Body of pancreas (tissue), 4 donors: ENCODE data around the gene RASAL1. TPM values are rescaled to one million over a fixed set of nuclear protein-coding genes. Genes with fewer than 3 reads are reported as not detected.

Experiments used
- ATAC-seq: fragments of 150-250 bp; one replicate; pipeline ENCODE4 v1.9.1; 2016
- DNase-seq, 4 donors: peaks; one replicate each; pipeline ENCODE4 v3.0.0-alpha.2; 2019
- H3K27ac ChIP-seq, 4 donors: fragments of 200-600 bp; sonication (generic); 1 replicate in 3 of 4; 2 replicates in 1 of 4; pipeline versions ENCODE4 v1.5.1 to v1.6.1; 2016 to 2019; ENCODE audit warnings: mild to moderate bottlenecking in 1 of 4, mixed read lengths in 1 of 4, moderate library complexity in 1 of 4
- H3K27me3 ChIP-seq, 2 donors: fragments of 200-600 bp; sonication (generic); one replicate each; pipeline ENCODE4 v1.6.0; 2016; ENCODE audit warnings: mild to moderate bottlenecking in 1 of 2
- H3K36me3 ChIP-seq, 2 donors: fragments of 200-600 bp; sonication (generic); replicated peaks in 1 of 2; 2 replicates each; pipeline ENCODE4 v1.5.1; 2016; ENCODE audit warnings: low read depth in 2 of 2; ENCODE audit not compliant: insufficient read depth in 1 of 2
- H3K4me1 ChIP-seq: fragments of 200-600 bp; sonication (generic); one replicate; pipeline ENCODE4 v1.6.0; 2016
- H3K4me3 ChIP-seq, 2 donors: fragments of 200-600 bp; sonication (generic); 1 replicate in 1 of 2; 2 replicates in 1 of 2; pipeline ENCODE4 v1.5.1; 2016 to 2019
- H3K9me3 ChIP-seq, 3 donors: fragments of 200-600 bp; sonication (generic); 1 replicate in 2 of 3; 2 replicates in 1 of 3; pipeline ENCODE4 v1.5.1; 2016
- POLR2A ChIP-seq, 3 donors: fragments of 450-650 bp; IDR thresholded peaks; one replicate each; pipeline ENCODE4 v1.6.1; 2016; ENCODE audit warnings: antibody characterized with exemption in 3 of 3, mild to moderate bottlenecking in 2 of 3
- WGBS, 2 donors: methylation state at CpG; one replicate each; pipeline ENCODE4 v1.1.5; 2017; 5-methylcytosine and 5-hydroxymethylcytosine counted together
- intact Hi-C: fragments of 100-400 bp; cut with DNase I; formaldehyde crosslinking; loops from one replicate; pipeline ENCODE4 v1.15.1; 2023
- total RNA-seq, 2 donors: library from RNA; depleted of rRNA; stranded (reverse); fragments of >200 nt; gene quantifications; one replicate each; pipeline ENCODE4 v1.1.0, GENCODE V29; 2016
- TF ChIP-seq, protein P1 (sequence below), 7 experiments: fragments of 450-650 bp in 4 of 7; fragments of 200-600 bp in 3 of 7; sonication (generic) in 3 of 7; IDR thresholded peaks; one replicate each; pipeline ENCODE4 v1.5.1; 2016 to 2019; ENCODE audit warnings: antibody characterized with exemption in 7 of 7

Gene RASAL1
- total RNA-seq, 2 donors from 2014 or later: 0.66 to 2.1 TPM

DNA sequence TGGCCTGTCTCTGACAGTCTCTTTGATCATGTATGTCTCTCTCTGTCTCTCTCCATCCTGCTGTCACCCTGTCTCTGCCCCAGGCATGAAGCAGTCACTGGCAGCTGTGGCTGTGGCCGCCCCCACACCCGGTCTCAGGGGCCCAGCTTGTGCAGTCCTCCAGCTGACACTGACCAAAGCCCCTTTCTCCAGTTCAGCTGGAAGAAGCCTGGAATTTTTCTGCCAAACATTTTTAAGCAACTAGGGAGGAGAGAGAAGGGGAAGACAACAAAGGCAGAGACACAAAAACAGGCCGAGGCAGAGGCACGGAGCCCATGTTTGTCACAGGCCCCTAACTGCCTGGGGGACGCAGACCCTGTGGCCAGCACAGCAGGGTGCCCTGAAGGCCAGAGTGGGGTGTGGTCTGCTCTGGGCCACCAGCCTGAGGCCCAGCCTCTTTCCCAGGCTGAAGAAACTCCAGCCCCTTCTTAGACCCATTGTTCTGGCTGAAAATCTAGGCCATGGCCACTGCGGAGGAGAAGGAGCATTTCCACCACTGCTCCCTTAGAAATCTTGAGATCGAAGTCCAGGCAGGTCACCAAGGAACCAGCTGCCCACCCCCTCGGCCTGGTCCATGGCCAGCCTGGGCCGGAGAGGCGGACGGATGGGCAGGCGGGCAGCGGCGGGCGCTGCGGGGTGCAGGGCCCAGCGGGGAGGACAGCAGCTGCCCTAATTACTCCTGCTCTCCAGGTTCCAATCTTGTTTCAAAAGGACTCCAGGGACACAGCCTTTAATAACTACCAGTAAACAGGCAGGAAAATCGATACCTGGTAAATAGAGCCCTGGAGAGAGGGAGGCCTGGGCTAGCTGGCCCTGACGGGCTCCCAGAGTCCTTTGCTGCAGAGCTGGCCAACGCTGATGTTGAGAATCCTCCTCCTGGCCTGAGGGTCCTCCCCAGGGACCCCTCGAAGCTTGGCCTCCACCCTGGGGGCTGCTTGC is 64.1 kb downstream of the RASAL1 start:
- WGBS, 2 donors: 28 to 34% methylated on average over 9 to 21 of the region's 21 CpGs
- peak overlapping the region; percentile 83 to 94 (median 86) for H3K27ac ChIP-seq
- H3K4me3 ChIP-seq: no peak overlapping the region
- TF ChIP-seq, protein P1, sequence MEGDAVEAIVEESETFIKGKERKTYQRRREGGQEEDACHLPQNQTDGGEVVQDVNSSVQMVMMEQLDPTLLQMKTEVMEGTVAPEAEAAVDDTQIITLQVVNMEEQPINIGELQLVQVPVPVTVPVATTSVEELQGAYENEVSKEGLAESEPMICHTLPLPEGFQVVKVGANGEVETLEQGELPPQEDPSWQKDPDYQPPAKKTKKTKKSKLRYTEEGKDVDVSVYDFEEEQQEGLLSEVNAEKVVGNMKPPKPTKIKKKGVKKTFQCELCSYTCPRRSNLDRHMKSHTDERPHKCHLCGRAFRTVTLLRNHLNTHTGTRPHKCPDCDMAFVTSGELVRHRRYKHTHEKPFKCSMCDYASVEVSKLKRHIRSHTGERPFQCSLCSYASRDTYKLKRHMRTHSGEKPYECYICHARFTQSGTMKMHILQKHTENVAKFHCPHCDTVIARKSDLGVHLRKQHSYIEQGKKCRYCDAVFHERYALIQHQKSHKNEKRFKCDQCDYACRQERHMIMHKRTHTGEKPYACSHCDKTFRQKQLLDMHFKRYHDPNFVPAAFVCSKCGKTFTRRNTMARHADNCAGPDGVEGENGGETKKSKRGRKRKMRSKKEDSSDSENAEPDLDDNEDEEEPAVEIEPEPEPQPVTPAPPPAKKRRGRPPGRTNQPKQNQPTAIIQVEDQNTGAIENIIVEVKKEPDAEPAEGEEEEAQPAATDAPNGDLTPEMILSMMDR (IDR thresholded peaks at IDR 0.05): no peak
- TF ChIP-seq POLR2A (IDR thresholded peaks at IDR 0.05): peak in 1 of 3 donors; percentile 38
- no peaks in the 10 kb centered on the region for H3K9me3 ChIP-seq
- peak; percentile 88 for ATAC-seq
- peaks cover 25% of the 10 kb centered on the region for H3K4me1 ChIP-seq
- H3K36me3 ChIP-seq: no peaks in the 10 kb centered on the region
- intact Hi-C loops: no loop called here
- peak; percentile 41 to 59 (median 47) for DNase-seq
- no peaks in the 10 kb centered on the region for H3K27me3 ChIP-seq

DNA sequence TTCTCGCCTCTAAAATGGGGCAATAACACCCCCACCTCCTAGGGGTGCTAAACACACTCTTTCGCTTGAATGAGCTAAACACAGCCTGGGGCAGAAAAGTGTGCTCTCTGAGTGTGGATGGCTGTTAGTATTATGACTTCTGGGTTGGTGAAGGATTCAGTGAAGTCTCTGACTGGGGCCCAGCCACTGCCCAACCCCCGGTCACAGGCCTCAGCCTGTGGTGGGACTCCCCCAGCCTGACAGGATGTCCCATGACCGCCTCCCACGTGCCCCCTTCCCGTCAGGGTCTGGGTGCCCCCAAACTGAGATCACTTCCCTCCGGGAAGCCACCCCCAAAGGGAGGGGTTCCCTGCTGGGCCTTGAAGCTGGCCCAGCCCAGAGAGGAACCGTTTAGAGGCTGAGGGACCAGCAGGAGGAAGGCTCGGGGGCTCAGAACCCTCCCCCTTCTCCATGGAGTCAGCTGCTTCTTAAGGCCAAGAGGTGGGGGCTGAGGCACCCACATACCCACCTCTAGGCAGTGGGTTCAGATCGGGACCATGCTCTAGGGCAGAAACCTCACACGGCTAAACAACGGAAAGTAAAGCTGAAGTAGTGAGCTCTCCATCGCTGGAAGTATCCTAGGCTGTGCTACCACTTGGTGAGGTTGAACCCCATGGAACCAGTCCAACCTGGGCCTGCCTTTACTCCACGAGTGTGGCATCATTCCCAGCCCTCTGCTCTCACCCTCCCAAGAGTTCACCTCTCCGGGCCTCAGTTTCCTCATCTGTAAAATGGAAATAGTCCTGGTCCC is 65.2 kb downstream of the RASAL1 start:
- H3K27ac ChIP-seq: peak overlapping the region in 3 of 4 donors; percentile 7 to 84 (median 83)
- intact Hi-C loops: no loop called here
- WGBS, 2 donors: 71 to 90% methylated on average over 10 to 15 of the region's 15 CpGs
- TF ChIP-seq POLR2A (IDR thresholded peaks at IDR 0.05): no peak
- TF ChIP-seq, protein P1 (IDR thresholded peaks at IDR 0.05): no peak
- H3K9me3 ChIP-seq: no peaks in the 10 kb centered on the region
- H3K4me1 ChIP-seq: peaks cover 25% of the 10 kb centered on the region
- no peak overlapping the region for H3K4me3 ChIP-seq
- ATAC-seq (no peak), DNase-seq (peak in 1 of 4 donors; percentile 45)
- no peaks in the 10 kb centered on the region for H3K36me3 ChIP-seq
- H3K27me3 ChIP-seq: no peaks in the 10 kb centered on the region

DNA sequence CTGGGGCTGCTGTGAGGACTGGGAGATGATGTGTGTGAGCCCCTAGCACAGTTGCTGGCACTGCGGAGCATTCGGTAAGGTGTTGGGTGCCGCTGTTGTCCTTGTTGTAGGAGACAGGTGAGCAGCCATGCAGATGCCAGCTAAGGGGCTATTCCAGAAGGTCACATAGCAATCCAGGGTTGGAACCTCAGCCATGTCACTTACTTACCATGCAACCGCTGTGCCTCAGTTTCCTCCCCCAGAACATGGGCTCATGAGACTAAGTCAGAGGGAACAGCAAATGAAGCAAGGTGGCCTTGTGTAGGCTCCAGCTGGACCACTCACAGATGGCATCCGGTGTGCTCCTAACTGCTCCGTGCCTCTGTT is 65.8 kb downstream of the RASAL1 start:
- TF ChIP-seq, protein P1 (IDR thresholded peaks at IDR 0.05): no peak
- no peak for TF ChIP-seq POLR2A (IDR thresholded peaks at IDR 0.05)
- Histone ChIP-seq H3K36me3 (no peaks in the 10 kb centered on the region), H3K4me3 (no peak overlapping the region), H3K27ac (peak overlapping the region in 1 of 4 donors; percentile 7), H3K4me1 (peaks cover 25% of the 10 kb centered on the region), H3K9me3 (no peaks in the 10 kb centered on the region), H3K27me3 (no peaks in the 10 kb centered on the region)
- DNase-seq (no peak), ATAC-seq (no peak)
- intact Hi-C loops: no loop called here
- WGBS, 2 donors: 76 to 93% methylated on average over 6 of the region's 6 CpGs

DNA sequence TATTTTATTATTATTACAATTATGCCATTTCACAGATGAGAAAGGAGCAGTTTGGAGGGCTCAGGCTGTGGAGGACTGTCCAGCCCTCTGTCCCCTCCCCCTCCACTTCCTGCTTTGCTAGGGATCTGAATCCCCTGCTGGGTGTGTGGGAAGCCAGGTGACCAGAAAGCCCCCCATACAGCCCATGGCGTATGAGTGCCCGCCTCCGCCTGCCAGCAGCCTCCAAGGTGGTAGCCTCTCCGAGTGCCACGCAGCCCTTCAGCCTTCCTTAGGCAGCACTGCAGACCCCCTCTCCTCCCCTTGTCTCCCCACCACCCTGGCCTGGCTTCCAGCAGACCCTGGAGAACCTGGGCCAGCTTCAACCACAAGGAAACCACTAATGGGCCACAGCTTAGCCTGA is 66.4 kb downstream of the RASAL1 start:
- Histone ChIP-seq H3K36me3 (no peaks in the 10 kb centered on the region), H3K4me3 (no peak overlapping the region), H3K4me1 (peaks cover 25% of the 10 kb centered on the region), H3K27me3 (no peaks in the 10 kb centered on the region), H3K9me3 (no peaks in the 10 kb centered on the region), H3K27ac (no peak overlapping the region)
- intact Hi-C loops: no loop called here
- DNase-seq (no peak), ATAC-seq (no peak)
- TF ChIP-seq, protein P1 (IDR thresholded peaks at IDR 0.05): no peak
- TF ChIP-seq POLR2A (IDR thresholded peaks at IDR 0.05): no peak
- 85 to 93% methylated on average over 5 of the region's 5 CpGs for WGBS, 2 donors
